ENCODE results near the gene ENTPD1.

ENTPD1 gene

GRCh38 chr10:95833042-95833610 is 77.2 kb downstream of the ENTPD1 start:
- DNase-seq: no peak

DNA sequence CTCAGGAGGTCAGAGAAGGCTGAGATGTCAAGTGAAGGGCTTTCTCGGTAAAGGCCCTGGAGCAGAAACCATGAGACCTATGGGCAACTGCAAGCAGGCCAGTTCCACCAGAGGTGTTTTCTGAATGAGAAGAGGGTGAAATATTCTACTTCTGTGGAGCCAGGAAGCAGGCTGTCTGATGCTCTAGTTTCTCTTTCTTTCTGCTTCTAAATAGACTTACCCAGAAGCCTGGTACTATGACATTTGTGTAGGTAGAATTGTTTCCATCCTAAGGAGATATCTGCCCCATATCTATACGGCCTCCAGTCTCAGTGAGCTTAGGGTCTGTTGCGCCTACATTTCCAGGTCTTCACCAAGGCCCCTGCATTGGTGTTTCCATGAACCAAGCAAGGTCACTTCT is 78.4 kb downstream of the ENTPD1 start:
- no peak for DNase-seq

DNA sequence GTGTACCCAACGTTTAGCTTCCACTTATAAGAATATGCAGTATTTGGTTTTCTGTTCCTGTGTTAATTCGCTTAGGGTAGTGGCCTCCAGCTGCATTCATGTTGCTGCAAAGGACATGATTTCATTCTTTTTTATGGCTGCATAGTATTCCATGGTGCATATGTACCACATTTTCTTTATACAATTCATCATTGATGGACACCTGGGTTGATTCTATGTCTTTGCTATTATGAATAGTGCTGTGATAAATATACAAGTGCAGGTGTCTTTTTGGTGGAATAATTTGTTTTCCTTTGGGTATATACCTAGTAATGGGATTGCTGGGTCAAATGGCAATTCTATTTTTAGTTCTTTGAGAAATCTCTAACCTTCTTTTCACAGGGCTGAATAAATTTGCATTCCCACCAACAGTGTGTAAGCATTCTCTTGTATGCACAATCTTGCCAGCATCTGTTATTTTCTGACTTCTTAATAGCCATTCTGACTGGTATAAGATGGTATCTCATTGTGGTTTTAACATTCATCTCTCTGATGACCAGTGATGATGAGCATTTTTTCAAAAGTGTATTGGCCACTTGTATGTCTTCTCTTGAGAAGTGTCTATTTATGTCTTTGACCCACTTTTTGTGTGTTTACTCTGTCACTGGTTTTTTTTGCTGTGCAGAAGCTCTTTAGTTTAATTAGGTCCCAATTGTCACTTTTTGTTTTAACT is 79.3 kb downstream of the ENTPD1 start:
- no peak for DNase-seq

DNA sequence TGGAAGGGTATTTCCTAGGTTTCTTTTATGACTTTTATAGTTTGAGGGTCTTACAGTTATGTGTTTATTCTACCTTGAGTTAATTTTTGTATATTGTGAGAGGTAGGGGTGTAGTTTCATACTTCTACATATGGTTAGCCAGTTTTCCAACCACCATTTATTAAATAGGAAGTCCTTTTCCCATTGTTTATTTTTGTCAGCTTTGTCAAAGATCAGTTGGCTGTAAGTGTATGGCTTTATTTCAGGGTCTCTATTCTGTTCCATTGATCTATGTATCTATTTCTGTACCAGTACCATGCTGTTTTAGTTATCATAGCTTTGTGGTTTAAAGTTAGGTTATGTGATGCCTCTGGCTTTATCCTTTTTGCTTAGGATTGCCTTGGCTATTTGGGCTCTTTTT is 79.9 kb downstream of the ENTPD1 start:
- DNase-seq: no peak

- DNase-seq: no peak
Observed at GRCh38 chr10:95836610-95837355, 80.8 kb downstream of the ENTPD1 start.

DNA sequence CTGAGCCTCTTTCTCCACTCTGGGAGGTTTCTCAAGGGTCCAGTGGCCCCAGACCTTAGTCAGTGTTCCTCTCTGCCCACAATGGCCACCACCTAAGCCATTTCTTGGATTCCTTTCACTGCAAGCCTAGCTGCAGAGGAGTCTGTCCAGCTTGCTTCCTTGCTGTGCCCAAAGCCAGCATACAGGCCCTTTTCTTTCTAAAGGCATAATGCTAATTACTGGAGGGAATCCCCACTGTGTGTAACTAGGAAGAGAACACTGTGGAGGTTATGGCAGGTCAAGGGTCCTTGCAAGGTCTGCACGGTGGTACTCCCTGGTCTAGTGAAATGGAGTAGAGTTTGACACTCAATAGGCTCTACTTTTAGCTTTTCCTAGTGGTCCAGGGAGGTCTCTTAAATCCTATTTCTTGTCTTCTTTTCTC is 81.4 kb downstream of the ENTPD1 start:
- no peak for DNase-seq

GRCh38 chr10:95837783-95838182 is 81.8 kb downstream of the ENTPD1 start:
- DNase-seq: no peak

- DNase-seq: no peak
Observed at GRCh38 chr10:95840121-95840520, 84.2 kb downstream of the ENTPD1 start.

GRCh38 chr10:95840681-95841080 is 84.7 kb downstream of the ENTPD1 start:
- no peak for DNase-seq

GRCh38 chr10:95841661-95842498 is 85.9 kb downstream of the ENTPD1 start:
- DNase-seq: peak; percentile 18 to 41

- DNase-seq: no peak
Observed at GRCh38 chr10:95845411-95845810, 89.4 kb downstream of the ENTPD1 start.

GRCh38 chr10:95847007-95847406 is 91.0 kb downstream of the ENTPD1 start:
- DNase-seq: no peak

- no peak for DNase-seq
Observed at GRCh38 chr10:95848841-95849240, 92.9 kb downstream of the ENTPD1 start.

- no peak for DNase-seq
Observed at GRCh38 chr10:95850791-95851190, 94.8 kb downstream of the ENTPD1 start.

GRCh38 chr10:95860166-95860940 is 104.4 kb downstream of the ENTPD1 start:
- no peak for DNase-seq

DNA sequence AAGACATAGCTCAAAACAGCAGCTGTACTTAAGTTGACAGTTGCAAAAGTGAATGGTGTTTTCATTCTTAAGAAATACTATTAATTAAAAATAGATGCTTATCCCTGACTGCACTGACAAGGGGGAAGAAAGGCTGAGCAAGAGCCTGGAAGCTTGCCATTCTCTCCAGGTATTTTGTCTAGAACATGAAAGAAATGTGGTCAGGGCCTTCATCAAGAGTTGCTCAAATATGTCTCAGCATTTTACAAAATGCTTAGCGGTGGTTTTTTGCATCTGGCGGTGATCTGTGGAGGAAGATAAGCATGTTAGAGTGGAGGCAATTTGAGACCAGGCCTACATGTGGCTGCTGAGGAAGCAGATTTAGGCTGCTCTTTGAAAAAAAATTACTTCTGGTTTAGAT is 105.4 kb downstream of the ENTPD1 start:
- DNase-seq: no peak

- peak; percentile 10 to 36 for DNase-seq
Observed at GRCh38 chr10:95864906-95865813, 109.2 kb downstream of the ENTPD1 start.

GRCh38 chr10:95865814-95866466 is 110.0 kb downstream of the ENTPD1 start:
- no peak for DNase-seq

DNA sequence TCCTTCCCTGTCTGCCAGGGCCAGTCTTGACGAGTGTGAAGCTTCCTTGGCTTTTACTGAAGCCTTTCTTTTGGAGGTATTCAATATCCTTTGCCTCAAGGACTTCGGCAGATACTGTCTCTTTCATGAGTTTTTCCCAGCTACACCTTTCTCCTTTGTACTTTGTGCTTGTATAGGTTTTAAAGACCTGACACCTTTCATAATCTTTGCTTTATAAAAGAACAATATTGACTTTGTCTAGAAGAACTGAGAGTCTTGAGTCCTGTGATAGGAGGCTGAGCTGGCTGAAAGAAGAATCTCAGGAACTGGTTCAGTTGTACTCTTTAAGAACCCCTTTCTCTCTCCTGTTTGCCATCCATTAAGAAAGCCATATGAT is 110.5 kb downstream of the ENTPD1 start:
- no peak for DNase-seq

- no peak for DNase-seq
Observed at GRCh38 chr10:95867866-95868265, 111.9 kb downstream of the ENTPD1 start.

Measured in activated CD4-positive, alpha-beta T cell treated with anti-CD3 and anti-CD28 coated beads, Interleukin-2, amount 50 U/mL, for 48 hours (primary cell).